Nephron (organoid): Measurements from ENCODE around the gene ENTHD1.

Experiments used
- H3K27ac Mint-ChIP-seq, 3 experiments: 2 replicates each; pipeline ENCODE4 v1.8.0; 2020; ENCODE audit warnings: mixed read lengths in 3 of 3, mild to moderate bottlenecking in 2 of 3, moderate library complexity in 1 of 3
- H3K27me3 Mint-ChIP-seq: 2 replicates; pipeline ENCODE4 v1.8.0; 2021; ENCODE audit warnings: low read depth, mild to moderate bottlenecking, moderate library complexity, mixed read lengths
- H3K36me3 Mint-ChIP-seq: 2 replicates; pipeline ENCODE4 v1.8.0; 2020; ENCODE audit warnings: low read depth, mixed read lengths
- H3K4me1 Mint-ChIP-seq: 2 replicates; pipeline ENCODE4 v1.8.0; 2020; ENCODE audit warnings: mixed read lengths
- H3K4me3 Mint-ChIP-seq, 3 experiments: 2 replicates each; pipeline ENCODE4 v1.8.0; 2020; ENCODE audit warnings: mild to moderate bottlenecking in 3 of 3, mixed read lengths in 3 of 3, moderate library complexity in 2 of 3
- H3K9me3 Mint-ChIP-seq: 2 replicates; pipeline ENCODE4 v1.8.0; 2020; ENCODE audit warnings: mixed read lengths
- TF ChIP-seq, protein P1 (sequence below), 3 experiments: fragments of 200-600 bp; sonication (generic); IDR thresholded peaks; one replicate each; pipeline ENCODE4 v1.5.0; 2021; ENCODE audit warnings: antibody characterized with exemption in 3 of 3; ENCODE audit not compliant: unreplicated experiment in 3 of 3

The ENTHD1 gene

DNA sequence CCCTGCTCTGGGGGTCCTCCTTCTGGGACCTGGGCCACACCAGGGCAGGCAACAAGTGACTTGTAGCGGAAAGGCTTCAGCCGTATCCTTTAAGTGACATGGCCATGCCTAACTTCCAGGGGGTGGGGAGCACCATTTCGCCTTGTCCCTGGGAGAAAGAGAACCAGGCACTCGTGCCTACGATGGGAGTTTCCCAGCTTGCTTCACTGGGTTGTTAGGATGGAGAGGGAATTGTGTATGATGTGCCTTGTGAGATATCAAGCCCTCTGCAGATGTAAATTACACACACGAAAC is 171.6 kb downstream of the ENTHD1 start:
- H3K4me3 Mint-ChIP-seq = no peak overlapping the region
- H3K4me1 Mint-ChIP-seq = peaks cover 27% of the 10 kb centered on the region
- no peaks in the 10 kb centered on the region for H3K9me3 Mint-ChIP-seq
- no peak overlapping the region for H3K27ac Mint-ChIP-seq
- TF ChIP-seq, protein P1, sequence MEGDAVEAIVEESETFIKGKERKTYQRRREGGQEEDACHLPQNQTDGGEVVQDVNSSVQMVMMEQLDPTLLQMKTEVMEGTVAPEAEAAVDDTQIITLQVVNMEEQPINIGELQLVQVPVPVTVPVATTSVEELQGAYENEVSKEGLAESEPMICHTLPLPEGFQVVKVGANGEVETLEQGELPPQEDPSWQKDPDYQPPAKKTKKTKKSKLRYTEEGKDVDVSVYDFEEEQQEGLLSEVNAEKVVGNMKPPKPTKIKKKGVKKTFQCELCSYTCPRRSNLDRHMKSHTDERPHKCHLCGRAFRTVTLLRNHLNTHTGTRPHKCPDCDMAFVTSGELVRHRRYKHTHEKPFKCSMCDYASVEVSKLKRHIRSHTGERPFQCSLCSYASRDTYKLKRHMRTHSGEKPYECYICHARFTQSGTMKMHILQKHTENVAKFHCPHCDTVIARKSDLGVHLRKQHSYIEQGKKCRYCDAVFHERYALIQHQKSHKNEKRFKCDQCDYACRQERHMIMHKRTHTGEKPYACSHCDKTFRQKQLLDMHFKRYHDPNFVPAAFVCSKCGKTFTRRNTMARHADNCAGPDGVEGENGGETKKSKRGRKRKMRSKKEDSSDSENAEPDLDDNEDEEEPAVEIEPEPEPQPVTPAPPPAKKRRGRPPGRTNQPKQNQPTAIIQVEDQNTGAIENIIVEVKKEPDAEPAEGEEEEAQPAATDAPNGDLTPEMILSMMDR (IDR thresholded peaks at IDR 0.05; ENCODE audit: unreplicated experiment in 3 of 3) = no peak
- no peaks in the 10 kb centered on the region for H3K36me3 Mint-ChIP-seq
- peaks cover 42% of the 10 kb centered on the region for H3K27me3 Mint-ChIP-seq

DNA sequence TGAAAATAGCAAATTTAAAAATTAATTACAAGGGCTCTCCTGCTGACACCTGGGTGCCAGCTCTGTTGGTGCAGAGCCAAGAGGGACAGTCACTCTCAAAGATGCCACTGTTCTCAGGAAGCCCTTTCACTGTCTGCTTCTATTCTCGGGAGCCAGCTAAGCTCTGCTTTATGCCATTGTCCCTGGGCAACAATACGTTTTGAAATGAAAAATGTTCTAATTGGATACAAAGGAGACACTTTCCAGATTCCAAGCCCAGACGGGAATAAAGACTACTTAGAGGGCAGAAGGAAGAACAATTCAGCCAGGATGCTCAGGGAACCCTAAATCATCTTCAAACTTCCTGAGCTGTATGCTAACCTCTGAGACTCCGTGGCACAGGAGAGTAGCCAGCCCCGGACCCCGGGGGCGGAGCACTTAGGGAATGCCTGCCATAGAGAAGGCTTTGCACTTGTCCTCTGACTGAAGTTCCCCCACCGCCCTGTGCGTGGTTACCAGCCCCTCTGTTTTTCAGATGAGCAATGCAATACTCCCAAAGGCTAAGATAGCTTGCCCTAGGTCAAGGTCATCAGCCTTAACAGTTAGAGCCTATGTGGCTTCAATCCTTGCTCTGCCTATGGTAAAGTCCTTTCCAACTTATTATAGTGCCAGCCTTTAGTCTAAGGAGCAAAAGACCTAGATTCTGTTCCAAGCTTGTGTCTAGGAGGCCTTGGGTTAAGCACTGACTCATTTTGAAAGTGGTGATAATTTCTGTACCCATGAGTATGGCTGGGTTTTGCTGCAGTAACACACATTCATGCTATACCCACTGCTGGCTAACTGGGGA is 172.1 kb downstream of the ENTHD1 start:
- Mint-ChIP-seq H3K4me1 (peaks cover 27% of the 10 kb centered on the region), H3K36me3 (no peaks in the 10 kb centered on the region), H3K27ac (no peak overlapping the region), H3K4me3 (no peak overlapping the region), H3K9me3 (no peaks in the 10 kb centered on the region), H3K27me3 (peaks cover 42% of the 10 kb centered on the region)
- TF ChIP-seq, protein P1 (IDR thresholded peaks at IDR 0.05; ENCODE audit: unreplicated experiment in 3 of 3) = no peak

DNA sequence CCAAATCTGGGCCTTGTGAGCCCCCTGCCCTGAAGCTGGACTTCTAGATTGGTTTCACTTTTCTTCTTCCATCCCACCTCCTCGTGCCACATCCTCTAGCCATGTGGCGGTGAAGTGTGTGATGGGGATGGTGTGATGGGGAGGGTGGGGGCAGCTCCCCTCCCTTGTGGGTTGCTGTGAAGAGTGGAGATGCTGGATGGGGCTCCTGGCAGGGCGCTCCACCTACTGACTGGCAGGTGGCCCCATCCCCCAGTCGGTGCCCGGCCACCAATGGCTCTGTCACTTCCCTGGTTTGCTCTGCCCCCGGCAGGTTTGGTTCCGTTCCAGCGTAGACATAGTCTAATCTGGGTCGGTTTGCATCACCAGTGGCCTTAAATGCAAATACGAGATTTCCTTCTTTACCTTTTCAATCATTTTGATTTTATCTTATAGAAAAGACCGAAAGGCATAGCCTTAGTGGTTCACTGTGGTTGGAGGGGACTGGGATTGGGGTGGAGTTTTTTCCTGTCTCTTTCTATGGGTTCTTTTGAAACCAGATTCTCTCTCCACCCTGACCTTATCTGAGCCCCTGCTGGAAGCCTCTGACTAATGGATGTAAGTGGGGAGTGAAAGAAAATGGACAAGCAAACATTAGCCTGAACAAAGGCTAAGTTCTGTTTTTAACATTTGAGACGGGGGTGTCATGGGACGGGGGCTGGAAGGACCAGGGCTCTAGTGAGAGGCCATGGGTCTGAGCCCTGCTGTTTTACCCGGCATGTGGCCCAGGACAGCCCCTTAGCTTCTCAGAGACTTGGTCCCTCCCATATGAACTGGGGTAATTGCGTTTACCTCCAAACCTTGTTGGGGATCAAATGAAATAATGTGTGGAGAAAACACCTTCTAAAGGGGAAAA is 173.8 kb downstream of the ENTHD1 start:
- TF ChIP-seq, protein P1 (IDR thresholded peaks at IDR 0.05; ENCODE audit: unreplicated experiment in 3 of 3) = no peak
- no peaks in the 10 kb centered on the region for H3K36me3 Mint-ChIP-seq
- no peak overlapping the region for H3K27ac Mint-ChIP-seq
- no peaks in the 10 kb centered on the region for H3K9me3 Mint-ChIP-seq
- H3K27me3 Mint-ChIP-seq = peaks cover 37% of the 10 kb centered on the region
- peaks cover 19% of the 10 kb centered on the region for H3K4me1 Mint-ChIP-seq
- no peak overlapping the region for H3K4me3 Mint-ChIP-seq

DNA sequence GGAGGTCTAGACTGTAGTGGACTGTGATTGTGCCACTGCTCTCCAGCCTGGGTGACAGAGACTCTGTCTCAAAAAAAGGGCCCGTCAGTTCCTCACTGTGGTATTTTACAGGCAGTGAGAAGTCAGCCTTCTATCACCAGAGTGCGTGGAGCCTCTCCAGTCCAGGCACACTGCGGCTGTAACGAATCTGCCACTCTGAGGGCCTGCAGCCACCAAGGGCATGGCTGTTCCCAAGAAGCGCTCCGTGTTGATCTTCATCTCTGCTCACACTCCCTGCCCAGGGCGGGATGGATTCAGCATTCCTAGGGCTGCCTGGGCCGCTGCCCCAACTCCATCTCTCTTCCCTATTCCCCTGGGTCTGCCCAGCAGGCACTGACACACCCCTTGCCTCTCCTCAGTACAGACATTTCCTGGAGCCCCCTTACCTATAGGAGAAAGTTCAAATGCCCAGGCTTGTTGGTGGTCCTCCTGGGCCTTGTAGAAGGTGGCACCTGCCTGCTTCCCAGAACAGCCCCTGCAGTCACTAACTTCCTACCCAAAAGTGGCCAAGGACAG is 174.6 kb downstream of the ENTHD1 start:
- no peak overlapping the region for H3K4me3 Mint-ChIP-seq
- H3K4me1 Mint-ChIP-seq = peaks cover 20% of the 10 kb centered on the region
- H3K27ac Mint-ChIP-seq = no peak overlapping the region
- TF ChIP-seq, protein P1 (IDR thresholded peaks at IDR 0.05; ENCODE audit: unreplicated experiment in 3 of 3) = no peak
- H3K9me3 Mint-ChIP-seq = no peaks in the 10 kb centered on the region
- peaks cover 42% of the 10 kb centered on the region for H3K27me3 Mint-ChIP-seq
- no peaks in the 10 kb centered on the region for H3K36me3 Mint-ChIP-seq

DNA sequence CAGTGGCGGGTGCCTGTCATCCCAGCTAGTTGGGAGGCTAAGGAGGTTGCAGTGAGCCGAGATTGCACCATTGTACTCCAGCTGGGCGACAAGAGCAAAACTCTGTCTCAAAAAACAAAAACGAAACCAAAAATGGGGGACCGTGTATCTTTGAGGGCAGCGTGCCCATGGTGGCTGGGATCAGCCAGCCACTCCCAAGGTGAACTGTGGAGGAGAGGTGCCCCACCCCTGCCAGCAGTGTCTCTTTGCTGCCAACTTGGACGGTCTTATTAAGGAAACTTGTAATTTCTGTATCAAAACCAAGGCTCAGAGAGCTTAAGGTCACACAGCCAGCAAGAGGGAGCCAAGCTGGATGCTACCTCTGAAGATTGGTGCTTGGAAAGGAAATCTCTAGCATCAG is 175.4 kb downstream of the ENTHD1 start:
- Mint-ChIP-seq H3K27ac (no peak overlapping the region), H3K27me3 (peaks cover 43% of the 10 kb centered on the region), H3K4me3 (no peak overlapping the region), H3K4me1 (peaks cover 22% of the 10 kb centered on the region), H3K9me3 (no peaks in the 10 kb centered on the region), H3K36me3 (no peaks in the 10 kb centered on the region)
- TF ChIP-seq, protein P1 (IDR thresholded peaks at IDR 0.05; ENCODE audit: unreplicated experiment in 3 of 3) = no peak
